ENCODE results near the gene PRR16. TPM values are rescaled to one million over a fixed set of nuclear protein-coding genes. Genes with fewer than 3 reads are reported as not detected.

PRR16 gene
- total RNA-seq, 1 donor: 22.1 TPM

GRCh38 chr5:120512068-120512467 is 48.0 kb downstream of the PRR16 start:
- H3K4me3 ChIP-seq (ENCODE audit: low read depth, low read length): no peak overlapping the region
- DNase-seq (ENCODE audit: low read depth): no peak
- no peak for TF ChIP-seq CTCF (IDR thresholded peaks at IDR 0.05; ENCODE audit: insufficient read depth, low read length)

GRCh38 chr5:120512791-120513650 is 48.9 kb downstream of the PRR16 start:
- no peak for DNase-seq (ENCODE audit: low read depth)
- no peak for TF ChIP-seq CTCF (IDR thresholded peaks at IDR 0.05; ENCODE audit: insufficient read depth, low read length)

GRCh38 chr5:120516805-120517204 is 52.7 kb downstream of the PRR16 start:
- TF ChIP-seq CTCF (IDR thresholded peaks at IDR 0.05; ENCODE audit: insufficient read depth, low read length): no peak
- peak; percentile 76 for DNase-seq (ENCODE audit: low read depth)
- no peak overlapping the region for H3K4me3 ChIP-seq (ENCODE audit: low read depth, low read length)

More at GRCh38 chr5:120512791-120513650, 48.9 kb downstream of the PRR16 start:
- H3K4me3 ChIP-seq (ENCODE audit: low read depth, low read length): no peak overlapping the region

- TF ChIP-seq CTCF (IDR thresholded peaks at IDR 0.05; ENCODE audit: insufficient read depth, low read length): no peak
- DNase-seq (ENCODE audit: low read depth): peak; percentile 16
- no peak overlapping the region for H3K4me3 ChIP-seq (ENCODE audit: low read depth, low read length)
Observed at GRCh38 chr5:120517607-120518252, 53.6 kb downstream of the PRR16 start.

GRCh38 chr5:120518581-120518980 is 54.5 kb downstream of the PRR16 start:
- no peak for DNase-seq (ENCODE audit: low read depth)
- TF ChIP-seq CTCF (IDR thresholded peaks at IDR 0.05; ENCODE audit: insufficient read depth, low read length): no peak
- no peak overlapping the region for H3K4me3 ChIP-seq (ENCODE audit: low read depth, low read length)

GRCh38 chr5:120527251-120527650 is 63.2 kb downstream of the PRR16 start:
- no peak for TF ChIP-seq CTCF (IDR thresholded peaks at IDR 0.05; ENCODE audit: insufficient read depth, low read length)
- DNase-seq (ENCODE audit: low read depth): no peak
- H3K4me3 ChIP-seq (ENCODE audit: low read depth, low read length): no peak overlapping the region
